HCT116 (cell line): Measurements from ENCODE around the gene COX10. TPM values are rescaled to one million over a fixed set of nuclear protein-coding genes. Genes with fewer than 3 reads are reported as not detected.
"Not testable (repeated sequence)": the region's sequence is repeated elsewhere in the genome, so short reads cannot be mapped to it uniquely, and the experiment has no call there.

Experiments
- ATAC-seq: fragments of 200-7000 bp; cut with Tn5 transposase; 2 replicates; pipeline ENCODE4 v1.9.1; 2020; ENCODE audit warnings: mild to moderate bottlenecking, moderate library complexity
- BruUV-seq: library from RNA; stranded (reverse); fragments of 400-500 nt; replicated peaks from 2 replicates; lab custom pipeline; 2021; lab: Mats Ljungman, UMichigan
- CTCF ChIA-PET: fragments of 300-600 bp; sonication (Branson Sonifier 250); formaldehyde crosslinking; loops from one replicate; lab custom pipeline; 2021; ENCODE audit warnings: antibody characterized with exemption; lab: Charles Lee
- POLR2A ChIA-PET: fragments of 300-600, 350-600 bp; sonication (Branson Sonifier 250); formaldehyde crosslinking; loops from one replicate; lab custom pipeline; 2021; ENCODE audit warnings: antibody characterized with exemption; lab: Charles Lee
- RAD21 ChIA-PET, 2 experiments: fragments of 300-600 bp; sonication (Branson Sonifier 250); formaldehyde crosslinking; loops; one replicate each; lab custom pipeline; 2023; ENCODE audit warnings: low total read pairs in 2 of 2; ENCODE audit not compliant: uncharacterized antibody in 2 of 2, unreplicated experiment in 2 of 2, low non-redundant PET in 1 of 2; lab: Charles Lee
- DNase-seq: peaks from one replicate; pipeline ENCODE4 v3.0.0-alpha.2; 2010; ENCODE audit warnings: low read depth, low spot score
- H2AFZ ChIP-seq: fragments of 200-600 bp; shearing (Covaris generic), sonication (generic); 2 replicates; pipeline ENCODE4 v1.6.1; 2017; ENCODE audit warnings: low read depth, mixed run types, mixed read lengths, antibody characterized with exemption, low read length; ENCODE audit not compliant: poor library complexity, severe bottlenecking
- H3K27ac ChIP-seq: 2 replicates; pipeline ENCODE4 v1.5.1; 2012; ENCODE audit warnings: low read depth, low read length
- H3K27me3 ChIP-seq: fragments of 200-600 bp; sonication (generic); 2 replicates; pipeline ENCODE4 v1.6.1; 2016; ENCODE audit warnings: mixed run types, low read length, mixed read lengths; ENCODE audit not compliant: insufficient read depth
- H3K36me3 ChIP-seq, 2 experiments: fragments of 200-500 bp in 1 of 2; fragments of 200-600 bp in 1 of 2; sonication (Bioruptor generic) in 1 of 2; sonication (generic) in 1 of 2; 2 replicates each; pipeline versions ENCODE4 v1.5.1 to v1.6.1; 2014 to 2016; ENCODE audit warnings: low read length in 2 of 2, inconsistent platforms in 1 of 2, mixed read lengths in 1 of 2, mixed run types in 1 of 2; ENCODE audit not compliant: insufficient read depth in 2 of 2, control insufficient read depth in 1 of 2
- H3K4me1 ChIP-seq, 2 experiments: fragments of 200-600 bp in 1 of 2; sonication (generic) in 1 of 2; 2 replicates each; pipeline versions ENCODE4 v1.5.1 to v1.6.1; 2012 to 2017; ENCODE audit warnings: low read length in 2 of 2, inconsistent platforms in 1 of 2, mild to moderate bottlenecking in 1 of 2, mixed read lengths in 1 of 2, mixed run types in 1 of 2, moderate library complexity in 1 of 2; ENCODE audit not compliant: insufficient read depth in 2 of 2, control insufficient read depth in 1 of 2
- H3K4me2 ChIP-seq: fragments of 200-600 bp; sonication (generic); 2 replicates; pipeline ENCODE4 v1.6.1; 2017; ENCODE audit warnings: mixed run types, low read length, mixed read lengths
- H3K4me3 ChIP-seq, 2 experiments: fragments of 200-600 bp in 1 of 2; sonication (generic) in 1 of 2; replicated peaks in 1 of 2; 2 replicates each; pipeline ENCODE4 v1.5.1; 2011 to 2016; ENCODE audit warnings: low read length in 2 of 2, control low read depth in 1 of 2, low read depth in 1 of 2, mild to moderate bottlenecking in 1 of 2, mixed read lengths in 1 of 2, mixed run types in 1 of 2
- H3K79me2 ChIP-seq: fragments of 200-600 bp; sonication (generic); 2 replicates; pipeline ENCODE4 v1.6.1; 2017; ENCODE audit warnings: mild to moderate bottlenecking, mixed run types, low read length, moderate library complexity, mixed read lengths; ENCODE audit not compliant: insufficient read depth
- H3K9ac ChIP-seq: fragments of 200-600 bp; sonication (generic); 2 replicates; pipeline ENCODE4 v1.6.1; 2016; ENCODE audit warnings: low read length, mixed read lengths
- H3K9me2 ChIP-seq: fragments of 200-600 bp; sonication (generic), shearing (Covaris generic); 2 replicates; pipeline ENCODE4 v1.6.1; 2017; ENCODE audit warnings: mixed run types, mild to moderate bottlenecking, moderate library complexity; ENCODE audit not compliant: insufficient read depth
- H3K9me3 ChIP-seq, 2 experiments: fragments of 200-500 bp in 1 of 2; fragments of 200-600 bp in 1 of 2; sonication (Bioruptor generic) in 1 of 2; sonication (generic) in 1 of 2; 2 replicates each; pipeline ENCODE4 v1.6.1; 2014 to 2017; ENCODE audit warnings: low read length in 2 of 2, mixed read lengths in 2 of 2, inconsistent platforms in 1 of 2, low read depth in 1 of 2, mild to moderate bottlenecking in 1 of 2, mixed run types in 1 of 2, moderate library complexity in 1 of 2; ENCODE audit not compliant: control insufficient read depth in 1 of 2, insufficient read depth in 1 of 2
- H4K20me1 ChIP-seq: fragments of 200-600 bp; sonication (generic), shearing (Covaris generic); 2 replicates; pipeline ENCODE4 v1.6.1; 2017; ENCODE audit warnings: mixed run types, mild to moderate bottlenecking, moderate library complexity; ENCODE audit not compliant: insufficient read depth
- intact Hi-C: fragments of 100-400 bp; cut with micrococcal nuclease; formaldehyde crosslinking; loops from 2 replicates; pipeline ENCODE4 v1.10.0; 2022
- total RNA-seq: library from RNA; stranded (reverse); gene quantifications from one replicate; pipeline ENCODE4 v1.2.1, GENCODE V29; 2021; ENCODE audit not compliant: unreplicated experiment

Gene COX10
- total RNA-seq, 1 experiment from 2014 or later: 22.4 TPM

- intact Hi-C loops: not testable (repeated sequence)
Observed at GRCh38 chr17:14235047-14235446, 165.7 kb downstream of the COX10 start.

GRCh38 chr17:14236032-14236431 lies 166.7 kb downstream of the COX10 start:
- DNase-seq, H3K9me2 ChIP-seq, H3K36me3 ChIP-seq, H3K9me3 ChIP-seq, H3K4me2 ChIP-seq, H2AFZ ChIP-seq, H3K79me2 ChIP-seq, H3K27me3 ChIP-seq, H3K4me1 ChIP-seq, BruUV-seq, H3K4me3 ChIP-seq, CTCF ChIA-PET, H3K27ac ChIP-seq, intact Hi-C loops, RAD21 ChIA-PET, H3K9ac ChIP-seq, H4K20me1 ChIP-seq, POLR2A ChIA-PET, ATAC-seq: not testable (repeated sequence)

More at GRCh38 chr17:14235047-14235446, 165.7 kb downstream of the COX10 start:
- H2AFZ ChIP-seq, H3K4me1 ChIP-seq, H3K27ac ChIP-seq, BruUV-seq, ATAC-seq, H3K27me3 ChIP-seq, H3K4me2 ChIP-seq, H3K9ac ChIP-seq, RAD21 ChIA-PET, H3K4me3 ChIP-seq, POLR2A ChIA-PET, H3K36me3 ChIP-seq, H3K79me2 ChIP-seq, H3K9me3 ChIP-seq, H3K9me2 ChIP-seq, H4K20me1 ChIP-seq, CTCF ChIA-PET, DNase-seq: not testable (repeated sequence)

- H3K79me2 ChIP-seq, CTCF ChIA-PET, H3K4me1 ChIP-seq, BruUV-seq, POLR2A ChIA-PET, RAD21 ChIA-PET, H3K9me3 ChIP-seq, H2AFZ ChIP-seq, H3K9ac ChIP-seq, ATAC-seq, H3K27me3 ChIP-seq, H3K27ac ChIP-seq, DNase-seq, H3K36me3 ChIP-seq, H3K4me3 ChIP-seq, H3K9me2 ChIP-seq, H4K20me1 ChIP-seq, H3K4me2 ChIP-seq, intact Hi-C loops: not testable (repeated sequence)
Observed at GRCh38 chr17:14236762-14237161, 167.5 kb downstream of the COX10 start, which contains the start of gene CDRT15. Gene CDRT15 (minus strand): TSS chr17:14236862. CDS start chr17:14236833, 29 bp downstream.

GRCh38 chr17:14239271-14239670 lies 170.0 kb downstream of the COX10 start:
- CTCF ChIA-PET, H3K27ac ChIP-seq, H3K9ac ChIP-seq, RAD21 ChIA-PET, ATAC-seq, H3K4me3 ChIP-seq, intact Hi-C loops, H3K27me3 ChIP-seq, H3K79me2 ChIP-seq, H2AFZ ChIP-seq, H3K9me3 ChIP-seq, DNase-seq, H3K9me2 ChIP-seq, H3K36me3 ChIP-seq, H3K4me1 ChIP-seq, H3K4me2 ChIP-seq, POLR2A ChIA-PET, BruUV-seq, H4K20me1 ChIP-seq: not testable (repeated sequence)
